Mesodermal cell (in vitro differentiated cells): Measurements from ENCODE around the gene GALNT9.

Source experiments
- H3K27ac ChIP-seq: 2 replicates; pipeline ENCODE4 v1.7.0; 2013; ENCODE audit warnings: mild to moderate bottlenecking, low read depth, low read length, moderate library complexity; ENCODE audit not compliant: severe bottlenecking
- H3K36me3 ChIP-seq: 2 replicates; pipeline ENCODE4 v1.7.1; 2013; ENCODE audit warnings: mild to moderate bottlenecking, low read length, moderate library complexity; ENCODE audit not compliant: control insufficient read depth, insufficient read depth
- H3K4me1 ChIP-seq: one replicate; pipeline ENCODE4 v1.7.1; 2013; ENCODE audit warnings: mild to moderate bottlenecking, low read length; ENCODE audit not compliant: insufficient read depth, control insufficient read depth, poor library complexity, severe bottlenecking
- H3K4me3 ChIP-seq: 2 replicates; pipeline ENCODE4 v1.7.0; 2013; ENCODE audit warnings: low read length, control low read depth, mild to moderate bottlenecking; ENCODE audit not compliant: insufficient read depth, poor library complexity, severe bottlenecking; ENCODE audit errors: extremely low read depth
- H3K9me3 ChIP-seq: 2 replicates; pipeline ENCODE4 v1.7.1; 2013; ENCODE audit warnings: mild to moderate bottlenecking, low read length, moderate library complexity; ENCODE audit not compliant: control insufficient read depth
- WGBS, 2 experiments: methylation state at CpG; one replicate each; pipeline ENCODE4 v1.1.5; 2013; ENCODE audit warnings: missing lambda C conversion rate in 2 of 2; ENCODE audit not compliant: insufficient coverage in 2 of 2; 5-methylcytosine and 5-hydroxymethylcytosine counted together

Gene GALNT9

DNA sequence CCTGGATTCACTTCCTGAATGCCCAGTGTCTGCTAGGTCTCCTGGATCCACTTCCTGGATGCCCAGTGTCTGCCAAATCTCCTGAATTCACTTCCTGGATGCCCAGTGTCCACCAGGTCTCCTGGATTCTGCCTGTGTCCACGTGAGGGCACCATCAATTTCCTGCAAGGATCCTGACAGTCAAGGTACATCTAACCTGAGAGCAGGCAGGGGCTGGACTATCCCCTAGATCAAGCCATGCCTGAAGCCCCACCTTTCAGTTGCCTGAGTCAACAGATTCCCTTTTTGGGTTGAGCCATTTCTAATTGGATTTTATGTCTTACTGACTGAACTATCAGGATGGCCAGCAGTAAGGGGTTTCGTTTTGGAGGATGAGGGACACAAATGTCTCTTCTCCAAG lies 49.5 kb downstream of the GALNT9 start:
- H3K9me3 ChIP-seq, result peaks cover 34% of the 10 kb centered on the region
- 42 to 64% methylated on average over 2 of the region's 2 CpGs for WGBS, 2 experiments
- H3K36me3 ChIP-seq, result no peaks in the 10 kb centered on the region
- no peaks in the 10 kb centered on the region for H3K4me1 ChIP-seq
- no peak overlapping the region for H3K4me3 ChIP-seq
- H3K27ac ChIP-seq, result no peak overlapping the region

DNA sequence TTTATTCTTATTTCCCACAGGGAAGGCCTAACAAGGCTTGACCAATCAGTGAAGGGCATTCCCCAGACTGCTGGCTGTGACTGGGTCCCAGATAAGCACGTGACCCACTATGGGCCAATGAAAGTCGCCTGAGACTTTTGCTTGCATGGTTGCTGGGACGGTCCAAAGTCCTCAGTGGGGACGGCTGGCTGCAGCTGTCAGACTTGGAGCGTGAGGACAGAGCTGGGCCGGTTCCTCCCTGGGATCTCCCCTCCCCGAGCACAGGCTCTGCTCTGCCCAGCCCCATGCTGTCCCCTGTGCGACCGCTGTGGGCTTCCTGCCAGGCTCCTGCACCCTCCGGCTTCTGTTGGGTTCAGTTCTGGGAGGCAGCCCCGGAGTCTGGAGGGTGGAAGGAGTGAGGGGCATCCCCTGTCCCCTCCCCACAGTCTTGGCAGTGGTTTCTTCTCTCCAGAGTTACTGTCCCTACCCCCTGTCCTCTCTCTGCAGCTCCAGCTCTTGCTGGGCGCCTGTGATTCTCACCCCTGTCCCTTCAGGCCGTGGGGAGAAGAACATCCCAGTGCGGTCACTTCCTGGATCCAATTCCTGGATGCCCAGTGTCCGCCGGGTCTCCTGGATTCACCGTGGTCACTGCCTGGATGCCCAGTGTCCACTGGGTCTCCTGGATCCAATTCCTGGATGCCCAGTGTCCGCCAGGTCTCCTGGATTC lies 50.1 kb downstream of the GALNT9 start:
- H3K4me1 ChIP-seq, result no peaks in the 10 kb centered on the region
- 76 to 81% methylated on average over 17 to 18 of the region's 18 CpGs for WGBS, 2 experiments
- H3K27ac ChIP-seq, result no peak overlapping the region
- no peaks in the 10 kb centered on the region for H3K36me3 ChIP-seq
- peaks cover 40% of the 10 kb centered on the region for H3K9me3 ChIP-seq
- no peak overlapping the region for H3K4me3 ChIP-seq

DNA sequence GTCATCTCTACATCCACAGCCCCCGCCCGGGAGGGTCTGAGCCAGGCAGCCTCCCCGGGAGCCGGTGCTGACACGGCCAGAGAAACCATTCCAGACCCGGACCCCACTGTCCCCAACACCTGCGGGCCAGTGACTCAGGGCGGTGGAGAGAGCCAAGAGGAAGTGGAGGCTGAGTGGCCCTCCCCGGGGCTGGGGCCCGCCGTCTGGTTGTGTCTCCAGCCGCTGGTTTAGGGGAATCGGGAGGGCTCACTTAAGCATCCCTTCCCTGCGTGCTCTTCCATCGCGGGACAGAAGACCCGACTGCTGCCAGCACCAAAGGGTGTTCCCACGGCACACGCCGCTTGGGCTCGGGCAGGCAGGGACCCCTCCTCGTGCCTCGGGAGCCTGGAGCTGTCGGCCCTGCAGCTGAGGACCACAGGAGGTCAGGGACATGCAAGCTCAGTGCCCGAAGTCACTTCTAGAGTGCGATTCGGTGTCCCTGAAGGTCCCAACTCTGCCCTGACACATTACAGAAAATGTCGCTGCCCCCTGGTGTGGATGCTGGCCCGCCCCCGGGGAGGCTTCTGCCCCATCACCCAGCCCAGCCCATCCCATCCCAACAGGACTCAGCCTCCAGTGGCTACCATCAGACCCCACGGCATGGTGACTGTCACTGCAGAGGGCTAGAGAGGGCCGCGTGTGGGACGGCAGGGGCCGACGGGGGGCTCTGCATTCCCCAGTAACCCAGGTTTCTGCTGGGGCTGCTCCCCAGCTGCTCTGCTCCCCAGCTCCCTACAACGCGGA lies 50.8 kb downstream of the GALNT9 start:
- peaks cover 39% of the 10 kb centered on the region for H3K9me3 ChIP-seq
- no peak overlapping the region for H3K27ac ChIP-seq
- 84% methylated on average over 27 to 36 of the region's 38 CpGs for WGBS, 2 experiments
- no peak overlapping the region for H3K4me3 ChIP-seq
- no peaks in the 10 kb centered on the region for H3K4me1 ChIP-seq
- no peaks in the 10 kb centered on the region for H3K36me3 ChIP-seq

DNA sequence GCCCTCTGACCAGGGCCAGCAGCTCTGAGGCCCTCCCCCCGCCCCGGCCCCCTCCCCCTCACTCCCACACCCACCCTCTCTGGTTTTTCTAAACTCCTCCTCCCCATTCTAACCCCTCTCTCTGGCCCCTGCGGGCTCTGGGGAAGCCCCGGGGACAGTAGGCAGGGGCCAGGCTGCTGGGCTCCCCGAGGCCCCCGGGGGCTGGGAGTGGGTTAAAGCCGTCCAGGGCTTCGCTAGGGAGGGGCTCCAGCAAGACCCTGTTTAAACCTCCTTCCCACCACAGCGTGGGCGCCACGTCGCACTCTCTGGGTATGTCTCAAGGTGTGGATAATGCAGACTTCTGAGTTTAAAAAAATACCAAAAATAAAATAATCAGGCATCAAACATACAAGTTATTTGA lies 51.4 kb downstream of the GALNT9 start:
- Histone ChIP-seq H3K4me3 (no peak overlapping the region), H3K36me3 (no peaks in the 10 kb centered on the region), H3K27ac (no peak overlapping the region), H3K9me3 (peaks cover 33% of the 10 kb centered on the region), H3K4me1 (no peaks in the 10 kb centered on the region)
- WGBS, 2 experiments, result 93% methylated on average over 5 of the region's 12 CpGs; no CpG with 5 or more reads in 1 of the 2 experiments

DNA sequence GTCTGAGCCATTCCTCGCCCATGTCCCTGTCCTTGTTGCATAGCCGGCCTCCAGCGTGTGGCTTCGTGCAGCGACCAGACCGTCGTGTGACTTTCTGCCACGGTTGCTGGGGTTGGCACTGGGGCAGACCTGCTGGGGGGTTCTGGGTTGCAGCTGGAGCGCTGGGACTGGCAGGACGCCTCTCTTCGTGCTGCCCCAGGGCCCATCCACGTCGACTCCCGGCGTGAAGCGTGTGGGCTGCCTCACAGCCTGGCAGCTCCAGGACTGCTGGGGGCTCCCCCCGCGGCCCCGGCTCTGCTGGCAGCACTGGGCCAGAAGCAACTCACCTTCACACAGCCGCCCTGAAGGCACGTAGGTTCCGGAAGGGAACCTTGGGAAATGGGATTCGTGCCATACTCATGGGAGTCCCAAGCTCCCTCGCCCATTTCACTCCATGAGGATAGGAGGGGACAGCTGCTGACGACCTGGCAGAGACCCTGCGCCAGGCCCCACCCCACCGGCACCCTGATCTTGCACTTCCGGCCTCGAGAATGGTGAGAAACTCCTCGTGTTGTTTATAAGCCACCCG lies 51.9 kb downstream of the GALNT9 start:
- Histone ChIP-seq H3K36me3 (no peaks in the 10 kb centered on the region), H3K4me3 (no peak overlapping the region), H3K4me1 (no peaks in the 10 kb centered on the region), H3K27ac (no peak overlapping the region), H3K9me3 (peaks cover 30% of the 10 kb centered on the region)
- WGBS, 2 experiments, result 86 to 88% methylated on average over 25 to 30 of the region's 31 CpGs

DNA sequence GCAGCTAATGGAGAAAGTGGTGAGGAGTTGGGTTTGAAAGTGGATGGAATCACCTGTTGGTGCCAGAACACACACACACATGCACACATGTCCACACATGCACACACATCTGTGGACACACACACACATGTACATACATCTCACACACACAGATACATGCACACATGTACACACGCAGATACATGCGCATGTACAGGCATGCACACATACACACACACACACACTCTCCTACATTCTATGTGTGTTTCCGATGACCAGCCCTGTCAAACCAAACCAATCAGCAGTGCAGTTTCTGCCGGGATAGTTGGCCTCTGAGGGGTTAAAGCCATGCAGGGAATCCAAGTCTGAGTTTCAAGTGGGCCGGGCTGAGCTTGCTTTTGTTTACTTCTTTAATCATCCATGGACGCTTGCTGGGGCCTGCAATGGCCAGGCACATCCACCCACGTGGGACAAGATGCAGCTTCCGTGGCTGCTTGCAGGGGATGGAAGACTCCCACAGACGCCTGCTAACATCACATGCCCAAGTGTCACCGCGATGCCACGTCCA lies 52.5 kb downstream of the GALNT9 start:
- Histone ChIP-seq H3K36me3 (no peaks in the 10 kb centered on the region), H3K4me1 (no peaks in the 10 kb centered on the region), H3K27ac (no peak overlapping the region), H3K4me3 (no peak overlapping the region), H3K9me3 (peaks cover 30% of the 10 kb centered on the region)
- WGBS, 2 experiments, result 71 to 74% methylated on average over 12 of the region's 12 CpGs

DNA sequence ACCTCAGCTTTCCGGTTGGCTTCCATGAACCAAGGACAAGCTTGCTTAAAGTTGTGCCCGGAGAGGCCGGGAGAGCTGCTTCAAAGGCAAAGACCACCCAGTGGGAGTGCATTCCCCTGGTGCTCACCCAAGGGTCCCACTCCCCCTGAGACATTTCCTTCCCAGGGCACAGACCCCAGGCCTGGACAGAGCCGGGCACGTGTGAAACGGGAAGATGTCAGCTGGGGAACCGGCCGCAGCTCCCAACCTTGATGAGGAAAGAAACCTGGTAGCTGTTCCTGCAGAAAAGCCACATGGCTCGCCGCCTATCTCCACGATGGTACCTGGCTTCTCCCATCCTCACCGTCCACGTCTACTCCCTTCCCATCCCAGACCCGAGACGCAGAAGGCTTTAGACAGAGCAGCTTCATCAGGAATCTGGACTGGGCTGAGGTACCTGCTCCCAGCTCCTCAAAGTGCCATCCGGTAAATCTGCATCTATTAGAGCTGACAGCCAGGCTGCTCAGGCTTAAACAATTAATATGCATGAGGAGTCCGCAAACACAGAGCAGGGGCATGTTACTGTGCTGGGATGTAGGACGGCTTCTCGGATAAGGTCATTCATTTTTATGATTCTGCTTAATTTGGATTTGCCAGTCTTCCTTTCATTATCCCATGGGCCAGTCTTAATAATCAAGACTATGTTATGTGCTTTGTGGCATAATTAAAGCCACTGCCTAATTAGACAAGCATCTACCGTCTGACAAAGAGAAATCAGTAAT lies 53.1 kb downstream of the GALNT9 start:
- 91 to 93% methylated on average over 17 to 19 of the region's 20 CpGs for WGBS, 2 experiments
- Histone ChIP-seq H3K4me3 (no peak overlapping the region), H3K27ac (no peak overlapping the region), H3K4me1 (no peaks in the 10 kb centered on the region), H3K36me3 (no peaks in the 10 kb centered on the region), H3K9me3 (peaks cover 30% of the 10 kb centered on the region)

DNA sequence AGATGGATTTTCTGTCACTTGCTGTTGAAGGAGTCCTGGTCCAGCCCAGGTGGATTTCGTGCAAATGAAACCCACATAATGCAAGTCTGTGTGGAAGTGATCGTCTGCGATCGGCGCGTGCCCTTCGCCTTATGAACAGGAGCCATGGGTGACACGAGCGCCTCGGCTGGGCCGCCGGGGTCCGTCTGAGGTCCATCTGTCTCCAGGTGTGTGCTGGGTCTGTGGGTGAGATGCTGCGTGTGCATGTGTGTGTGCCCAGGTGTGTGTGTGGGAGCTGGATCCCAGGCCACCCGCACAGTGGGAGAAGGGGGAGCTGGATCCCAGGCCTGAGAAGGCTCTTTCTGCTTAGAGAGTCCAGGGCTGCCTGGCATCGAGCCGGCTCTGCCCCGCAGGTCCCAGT lies 53.8 kb downstream of the GALNT9 start:
- H3K4me3 ChIP-seq, result no peak overlapping the region
- peaks cover 26% of the 10 kb centered on the region for H3K9me3 ChIP-seq
- H3K4me1 ChIP-seq, result no peaks in the 10 kb centered on the region
- H3K36me3 ChIP-seq, result no peaks in the 10 kb centered on the region
- WGBS, 2 experiments, result 88 to 91% methylated on average over 12 of the region's 18 CpGs
- H3K27ac ChIP-seq, result no peak overlapping the region

DNA sequence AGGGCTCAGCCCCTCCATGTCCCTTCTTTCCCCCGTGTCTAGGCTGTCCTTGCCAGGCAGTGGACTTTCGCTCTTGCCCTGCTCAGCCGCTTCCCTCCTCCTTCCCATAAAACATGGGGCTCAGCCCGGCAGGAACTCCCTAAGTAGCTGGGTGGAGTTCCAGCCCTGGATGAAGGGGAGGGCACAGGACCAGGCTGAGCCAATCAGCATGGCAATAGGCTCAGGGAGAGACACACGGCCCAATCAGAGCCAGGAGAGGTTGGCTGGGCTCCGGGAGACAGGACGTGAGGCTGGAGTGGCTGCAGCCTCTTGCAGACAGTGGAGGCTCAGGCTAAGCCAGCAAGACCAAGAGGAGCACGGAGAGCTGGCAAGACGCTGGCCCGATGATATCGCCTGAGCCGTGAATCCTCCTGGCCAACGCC lies 54.3 kb downstream of the GALNT9 start:
- Histone ChIP-seq H3K4me1 (no peaks in the 10 kb centered on the region), H3K36me3 (no peaks in the 10 kb centered on the region), H3K27ac (no peak overlapping the region), H3K9me3 (peaks cover 23% of the 10 kb centered on the region), H3K4me3 (no peak overlapping the region)
- WGBS, 2 experiments, result 68 to 74% methylated on average over 9 to 10 of the region's 13 CpGs

DNA sequence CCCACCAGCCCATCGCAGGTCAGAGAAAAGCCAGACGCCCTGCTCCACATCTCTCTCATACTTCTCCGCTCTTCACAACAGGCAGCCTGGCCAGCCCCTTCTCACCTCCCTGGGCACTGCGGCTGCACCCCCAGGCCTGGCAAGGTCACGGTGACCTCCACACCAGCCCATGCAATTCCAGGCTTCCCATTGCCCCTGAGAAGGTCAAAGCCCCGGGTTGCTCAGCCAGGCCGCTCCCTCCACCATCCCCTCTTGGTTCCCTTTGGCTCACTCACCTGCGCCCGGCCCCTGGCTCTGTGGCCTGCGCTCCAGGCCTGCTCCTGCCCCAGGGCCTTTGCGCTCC lies 55.4 kb downstream of the GALNT9 start:
- Histone ChIP-seq H3K4me3 (no peak overlapping the region), H3K9me3 (peaks cover 23% of the 10 kb centered on the region), H3K4me1 (no peaks in the 10 kb centered on the region), H3K36me3 (no peaks in the 10 kb centered on the region), H3K27ac (no peak overlapping the region)
- WGBS, 2 experiments, result 85 to 86% methylated on average over 8 to 10 of the region's 11 CpGs
